HG03571 (cell line): ENCODE measurements around the gene VILL.

ENCODE experiments used
- ATAC-seq: cut with Tn5 transposase; IDR thresholded peaks from one replicate; pipeline ENCODE4 v1.9.1; 2021; ENCODE audit not compliant: unreplicated experiment

Gene VILL

DNA sequence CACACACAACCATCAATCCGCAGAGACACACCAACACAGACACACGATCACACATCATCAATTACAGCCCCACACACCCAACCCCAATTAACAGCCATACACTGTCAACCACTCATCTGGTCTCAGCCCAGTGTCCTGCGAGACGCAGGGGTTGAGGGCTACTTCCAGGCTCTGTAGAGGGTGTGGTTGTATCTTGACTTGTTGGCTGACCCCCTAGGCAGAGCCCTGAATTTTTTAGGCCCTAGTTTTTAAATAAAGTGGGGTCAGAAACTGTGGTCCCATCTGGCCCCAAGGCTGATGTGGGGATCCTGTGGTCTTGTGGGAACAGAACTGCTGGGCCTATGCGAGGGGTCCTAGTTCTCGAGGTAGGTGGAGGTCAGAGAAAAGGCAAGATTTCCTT, 9.2 kb downstream of the VILL start:
- no peak for ATAC-seq

DNA sequence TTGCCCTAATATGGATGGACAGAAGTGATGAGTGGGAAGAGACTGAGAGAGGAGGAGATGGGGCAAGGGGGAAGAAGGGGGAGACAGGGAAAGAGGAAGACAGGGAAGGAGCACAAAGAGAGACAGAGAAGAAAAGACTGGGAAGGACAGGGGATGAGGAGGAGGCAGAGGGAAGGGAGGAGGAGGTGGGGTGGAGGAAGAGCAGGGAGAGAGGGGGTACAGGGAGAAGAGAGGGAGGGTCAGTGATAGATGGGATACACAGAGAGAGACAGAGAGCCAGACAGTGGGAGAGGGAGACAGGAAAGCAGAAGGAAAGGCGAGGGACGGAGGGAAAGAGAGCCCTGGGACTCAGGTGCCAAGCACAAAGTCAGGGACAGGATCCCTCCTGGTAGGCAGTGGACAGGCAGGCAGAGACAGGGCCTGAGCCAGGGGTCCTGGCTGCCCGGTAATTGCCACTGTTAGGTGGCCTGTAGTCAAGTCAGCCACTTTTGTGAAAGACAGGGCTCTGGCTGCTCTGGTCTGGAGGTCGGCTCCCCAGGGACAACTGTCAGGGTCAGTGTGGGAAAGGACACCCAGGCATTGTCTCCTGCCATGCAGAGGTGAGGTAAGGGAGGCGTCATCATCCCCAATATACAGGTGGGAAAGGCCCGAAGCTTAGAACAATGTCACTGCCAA, 9.8 kb downstream of the VILL start:
- no peak for ATAC-seq

DNA sequence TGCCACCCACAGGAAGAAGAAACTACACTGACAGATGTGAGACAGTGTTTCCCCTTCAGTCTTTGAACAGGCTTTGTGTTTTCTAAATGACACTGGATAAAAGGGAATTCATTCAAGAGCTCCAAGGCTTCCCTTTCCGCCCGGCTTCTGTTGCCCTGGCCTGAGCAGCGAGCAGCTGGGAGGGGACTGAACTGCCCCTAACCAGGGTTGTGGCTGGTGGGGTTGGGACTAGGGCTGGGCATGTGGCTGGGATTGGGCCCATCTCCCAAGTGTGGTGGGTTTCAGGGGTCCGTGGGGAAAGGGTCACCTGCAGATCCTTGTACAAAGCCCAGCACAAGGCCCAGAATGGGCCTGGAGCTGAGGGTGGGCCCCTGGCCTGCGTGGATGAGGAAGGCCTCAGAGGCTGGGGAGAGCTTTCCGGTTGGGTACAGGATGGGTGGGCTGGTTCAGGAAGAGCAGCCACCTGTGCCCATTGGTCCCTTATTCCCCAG, 10.4 kb downstream of the VILL start:
- no peak for ATAC-seq

DNA sequence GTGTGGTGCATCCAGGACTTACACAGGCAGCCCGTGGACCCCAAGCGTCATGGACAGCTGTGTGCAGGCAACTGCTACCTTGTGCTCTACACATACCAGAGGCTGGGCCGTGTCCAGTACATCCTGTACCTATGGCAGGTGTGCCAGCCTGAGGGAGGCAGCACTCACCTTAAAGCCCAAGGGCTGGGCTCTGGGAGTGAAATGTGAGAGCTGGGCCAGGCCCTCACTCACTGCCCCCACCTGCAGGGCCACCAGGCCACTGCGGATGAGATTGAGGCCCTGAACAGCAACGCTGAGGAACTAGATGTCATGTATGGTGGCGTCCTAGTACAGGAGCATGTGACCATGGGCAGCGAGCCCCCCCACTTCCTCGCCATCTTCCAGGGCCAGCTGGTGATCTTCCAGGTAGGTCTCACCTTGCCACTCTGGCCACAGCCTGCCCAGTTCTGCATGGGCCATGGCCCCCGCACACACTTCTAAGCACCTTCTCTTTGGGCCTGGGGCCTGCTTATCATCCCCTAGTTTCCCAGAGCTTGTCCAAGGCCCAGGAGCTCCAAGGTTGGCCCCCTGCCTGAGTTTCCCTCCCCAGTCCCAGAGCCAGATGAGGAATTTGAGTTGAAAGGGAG, 11.0 kb downstream of the VILL start:
- no peak for ATAC-seq

DNA sequence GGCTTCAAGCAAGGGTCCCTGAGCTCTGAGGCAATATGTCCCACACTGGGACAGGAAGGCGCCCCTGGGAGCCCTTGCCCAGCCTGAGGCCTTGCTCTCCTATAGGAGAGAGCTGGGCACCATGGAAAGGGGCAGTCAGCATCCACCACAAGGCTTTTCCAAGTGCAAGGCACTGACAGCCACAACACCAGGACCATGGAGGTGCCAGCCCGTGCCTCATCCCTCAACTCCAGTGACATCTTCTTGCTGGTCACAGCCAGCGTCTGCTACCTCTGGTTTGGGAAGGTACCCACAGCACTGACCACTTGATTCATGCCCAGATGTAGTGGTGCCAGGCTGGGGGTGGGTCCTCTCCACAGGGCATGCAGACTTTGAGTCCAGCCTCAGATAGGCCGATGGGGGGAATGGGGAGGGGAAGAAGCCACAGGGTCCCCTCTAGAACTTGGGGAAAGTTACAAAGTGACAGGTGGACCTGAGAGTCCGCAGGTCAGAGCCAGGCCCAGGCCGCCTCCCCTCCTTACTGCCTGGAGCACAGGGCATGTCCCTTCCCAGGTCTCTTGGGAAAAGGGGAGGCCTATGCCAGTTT, 11.8 kb downstream of the VILL start:
- no peak for ATAC-seq

DNA sequence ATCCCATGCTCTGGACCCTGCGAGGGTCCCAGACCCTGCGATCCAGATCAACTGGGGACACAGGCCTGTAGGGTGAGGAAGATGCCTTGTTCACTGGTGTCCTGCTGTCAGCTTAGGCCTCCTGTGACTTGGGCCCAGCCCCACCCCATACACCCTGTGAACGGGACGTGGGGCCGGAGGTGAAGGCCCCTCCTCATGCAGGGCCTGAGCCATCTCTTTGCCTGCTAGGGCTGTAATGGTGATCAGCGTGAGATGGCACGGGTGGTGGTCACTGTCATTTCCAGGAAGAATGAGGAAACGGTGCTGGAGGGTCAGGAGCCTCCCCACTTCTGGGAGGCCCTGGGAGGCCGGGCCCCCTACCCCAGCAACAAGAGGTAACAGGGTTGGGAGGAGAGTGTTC, 12.4 kb downstream of the VILL start:
- ATAC-seq, result no peak

DNA sequence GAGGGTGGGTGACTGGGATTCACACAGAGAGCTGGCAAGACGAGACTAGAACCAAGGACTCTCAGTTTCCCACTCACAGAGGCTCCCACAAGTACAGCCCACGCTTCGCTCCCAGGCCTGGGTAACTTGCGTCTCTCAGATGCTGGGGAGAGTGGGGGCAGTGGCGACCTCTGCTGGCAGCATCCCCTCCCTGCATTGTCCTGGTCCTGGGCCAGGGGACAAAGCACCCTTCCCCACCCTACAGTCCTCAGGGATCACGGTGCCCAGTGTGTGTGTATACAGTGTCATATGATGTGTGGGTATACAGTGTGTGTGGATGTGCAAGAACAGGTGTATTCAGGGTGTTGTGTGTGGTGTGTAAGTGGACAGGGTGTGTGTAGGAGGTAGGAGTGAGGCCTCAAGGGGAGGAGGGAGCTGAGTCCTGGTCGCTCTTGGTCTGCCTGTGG, 12.8 kb downstream of the VILL start:
- ATAC-seq, result no peak

DNA sequence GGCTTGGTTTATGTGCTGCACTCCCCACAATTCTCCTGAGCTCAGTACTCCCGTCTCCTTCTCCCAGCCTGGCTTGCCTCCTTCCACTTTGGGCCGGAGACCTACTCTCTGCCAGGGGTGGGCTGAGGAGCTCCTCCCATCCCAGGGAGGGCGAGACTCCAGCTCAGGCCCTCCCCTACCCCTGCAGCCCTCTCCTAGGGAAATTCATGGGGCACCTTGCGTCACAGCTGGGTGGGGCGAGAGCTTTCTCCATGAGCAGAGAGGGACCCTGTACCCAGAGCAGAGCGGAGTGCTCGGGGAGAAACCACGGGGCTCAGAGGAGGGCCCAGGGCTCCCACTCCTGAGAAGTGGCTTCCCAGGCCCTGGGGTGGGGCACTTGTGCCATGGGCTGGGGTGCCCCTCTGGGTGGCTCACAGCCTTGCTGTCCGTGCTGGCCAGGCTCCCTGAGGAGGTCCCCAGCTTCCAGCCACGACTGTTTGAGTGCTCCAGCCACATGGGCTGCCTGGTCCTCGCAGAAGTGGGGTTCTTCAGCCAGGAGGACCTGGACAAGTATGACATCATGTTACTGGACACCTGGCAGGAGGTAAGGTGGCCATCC, 13.3 kb downstream of the VILL start:
- ATAC-seq, result no peak

DNA sequence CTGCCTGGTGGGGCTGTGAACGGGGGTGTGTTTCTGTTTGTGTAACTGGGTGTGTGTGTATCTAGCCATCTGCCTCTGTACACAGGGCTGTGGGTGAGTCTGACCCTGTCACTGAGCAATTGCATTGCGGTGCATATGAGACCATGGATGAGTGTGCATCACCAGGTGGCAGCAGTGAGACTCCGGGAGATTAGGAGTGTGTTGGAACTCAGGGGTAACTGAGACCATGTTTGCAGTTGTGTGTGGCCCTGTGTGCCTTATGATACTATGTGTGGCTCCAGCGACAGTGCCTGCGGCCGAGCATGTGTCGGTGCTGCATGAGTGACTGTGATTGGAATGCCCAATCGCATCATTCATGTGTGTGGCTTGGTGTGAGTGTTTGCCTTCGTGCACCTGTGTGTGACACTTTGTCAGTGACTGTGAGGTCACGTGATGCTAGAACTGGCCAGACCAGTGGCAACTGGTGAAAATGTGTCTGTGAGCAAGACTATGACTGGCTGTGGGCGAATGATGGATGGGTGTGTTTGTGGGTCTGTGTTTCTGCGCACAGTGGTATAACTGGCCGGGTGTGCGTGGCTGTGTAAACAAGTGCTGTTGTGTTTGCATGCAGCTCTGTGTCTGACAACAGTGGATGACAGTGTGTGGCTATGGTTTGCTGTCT, 14.0 kb downstream of the VILL start:
- ATAC-seq, result peak; percentile 49

DNA sequence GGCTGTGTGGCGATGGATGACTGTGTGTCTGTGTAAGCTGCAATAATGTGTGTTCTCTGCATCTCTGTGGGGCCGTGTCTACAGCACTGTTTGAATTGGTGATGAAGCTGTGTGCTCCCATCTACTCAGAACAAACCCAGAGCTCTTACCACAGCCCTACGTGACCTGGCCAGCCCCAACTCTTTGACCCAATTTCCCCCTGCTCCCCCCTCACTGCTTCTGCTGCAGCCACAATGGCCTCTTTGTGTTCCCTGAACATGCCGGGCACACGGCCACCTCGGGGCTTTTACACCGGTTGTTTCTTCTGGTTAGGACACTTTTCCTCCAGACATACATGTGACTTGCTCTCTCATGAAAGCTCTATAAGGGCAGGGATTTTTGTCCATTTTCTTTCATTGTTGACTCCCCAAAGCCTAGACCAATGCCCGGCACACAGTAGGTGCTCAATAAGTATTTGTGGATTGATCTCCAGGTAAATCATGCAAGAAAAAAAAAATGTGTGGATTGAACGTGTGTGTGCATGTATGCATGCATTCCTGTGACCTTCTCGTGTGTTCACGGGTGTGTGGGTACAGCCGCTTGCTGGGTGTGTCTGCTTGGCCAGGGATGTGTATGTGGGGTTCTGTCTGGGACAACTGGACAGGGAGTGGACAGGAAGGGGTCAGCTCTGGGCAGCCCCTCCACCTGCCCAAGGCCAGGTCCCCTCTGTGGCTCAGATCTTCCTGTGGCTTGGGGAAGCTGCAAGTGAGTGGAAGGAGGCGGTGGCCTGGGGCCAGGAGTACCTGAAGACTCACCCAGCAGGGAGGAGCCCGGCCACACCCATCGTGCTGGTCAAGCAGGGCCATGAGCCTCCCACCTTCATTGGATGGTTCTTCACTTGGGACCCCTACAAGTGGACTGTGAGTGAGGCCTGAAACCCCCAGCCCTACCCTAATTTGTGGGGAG, 14.8 kb downstream of the VILL start:
- ATAC-seq, result no peak

DNA sequence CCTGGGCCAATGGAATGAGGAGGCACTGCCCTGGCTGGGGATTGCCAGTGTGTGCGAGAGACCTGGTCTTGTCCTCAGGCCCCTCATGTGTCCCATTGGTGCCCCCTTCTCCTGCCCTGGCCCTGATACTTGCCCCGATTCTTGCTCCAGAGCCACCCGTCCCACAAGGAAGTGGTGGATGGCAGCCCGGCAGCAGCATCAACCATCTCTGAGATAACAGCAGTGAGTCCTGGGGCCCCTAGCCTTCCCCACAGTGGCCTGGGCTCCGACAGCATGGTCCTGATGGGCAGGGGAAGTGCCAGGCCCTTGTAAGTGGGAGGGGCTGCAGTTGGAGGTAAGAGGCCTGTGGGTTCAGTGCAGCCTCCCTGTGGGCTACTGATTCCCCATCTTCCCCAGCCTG, 15.4 kb downstream of the VILL start:
- ATAC-seq, result no peak

DNA sequence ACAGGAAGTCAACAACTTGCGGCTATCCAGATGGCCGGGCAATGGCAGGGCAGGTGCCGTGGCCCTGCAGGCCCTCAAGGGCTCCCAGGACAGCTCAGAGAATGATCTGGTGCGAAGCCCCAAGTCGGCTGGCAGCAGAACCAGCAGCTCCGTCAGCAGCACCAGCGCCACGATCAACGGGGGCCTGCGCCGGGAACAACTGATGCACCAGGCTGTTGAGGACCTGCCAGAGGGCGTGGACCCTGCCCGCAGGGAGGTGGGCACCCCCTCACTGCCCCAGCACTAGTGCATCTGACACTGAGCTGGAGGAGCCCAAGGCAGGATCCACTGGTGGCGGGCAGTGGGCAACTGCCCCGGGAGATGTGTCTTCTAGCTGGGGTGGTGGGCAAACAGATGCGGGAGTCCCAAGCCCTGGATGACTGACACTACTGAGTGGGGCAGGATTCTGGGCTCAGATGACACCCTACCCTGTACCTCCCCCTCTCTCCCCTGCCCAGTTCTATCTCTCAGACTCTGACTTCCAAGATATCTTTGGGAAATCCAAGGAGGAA, 15.9 kb downstream of the VILL start:
- no peak for ATAC-seq

DNA sequence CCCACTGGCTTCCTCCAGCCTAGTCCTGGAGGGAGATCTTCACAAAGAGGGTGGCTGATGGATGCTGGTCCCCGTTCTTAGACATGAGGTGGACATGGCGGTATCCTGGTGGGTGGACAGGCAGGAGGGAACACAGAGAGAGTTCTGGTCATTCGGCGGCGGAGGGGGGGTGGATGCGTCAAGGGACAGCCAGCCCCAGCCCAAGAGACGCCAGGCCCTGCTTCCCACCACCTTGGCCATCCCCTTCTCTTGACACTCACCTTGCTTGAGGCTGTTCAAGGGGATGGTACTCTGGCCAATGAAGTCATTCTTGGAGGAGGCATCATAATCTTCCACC, 17.1 kb downstream of the VILL start:
- ATAC-seq, result no peak

DNA sequence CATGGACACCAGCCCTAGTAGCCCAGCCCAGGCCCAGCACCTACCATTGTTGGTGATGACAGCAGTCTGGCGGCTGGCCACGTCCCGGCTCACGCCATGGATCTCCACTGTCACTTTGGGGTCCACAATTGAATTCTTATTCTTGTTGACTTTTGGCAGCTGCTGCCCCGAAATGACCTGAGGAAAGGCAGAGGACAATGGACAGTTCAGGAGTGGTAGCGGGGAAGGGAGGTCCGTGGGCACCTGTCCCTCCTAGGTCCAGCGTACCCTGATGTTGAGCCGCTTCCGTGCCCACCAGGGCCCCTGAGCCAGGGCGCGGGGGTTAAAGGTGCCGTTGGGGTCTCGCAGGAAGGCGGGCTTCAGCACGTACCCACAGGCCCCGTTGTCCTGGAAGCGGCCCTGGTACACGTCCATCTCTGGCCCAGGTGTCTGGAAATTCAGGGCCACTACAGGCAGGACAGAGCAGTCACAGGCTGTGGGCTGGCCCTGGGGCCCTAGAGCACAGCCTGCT, 17.7 kb downstream of the VILL start:
- no peak for ATAC-seq

DNA sequence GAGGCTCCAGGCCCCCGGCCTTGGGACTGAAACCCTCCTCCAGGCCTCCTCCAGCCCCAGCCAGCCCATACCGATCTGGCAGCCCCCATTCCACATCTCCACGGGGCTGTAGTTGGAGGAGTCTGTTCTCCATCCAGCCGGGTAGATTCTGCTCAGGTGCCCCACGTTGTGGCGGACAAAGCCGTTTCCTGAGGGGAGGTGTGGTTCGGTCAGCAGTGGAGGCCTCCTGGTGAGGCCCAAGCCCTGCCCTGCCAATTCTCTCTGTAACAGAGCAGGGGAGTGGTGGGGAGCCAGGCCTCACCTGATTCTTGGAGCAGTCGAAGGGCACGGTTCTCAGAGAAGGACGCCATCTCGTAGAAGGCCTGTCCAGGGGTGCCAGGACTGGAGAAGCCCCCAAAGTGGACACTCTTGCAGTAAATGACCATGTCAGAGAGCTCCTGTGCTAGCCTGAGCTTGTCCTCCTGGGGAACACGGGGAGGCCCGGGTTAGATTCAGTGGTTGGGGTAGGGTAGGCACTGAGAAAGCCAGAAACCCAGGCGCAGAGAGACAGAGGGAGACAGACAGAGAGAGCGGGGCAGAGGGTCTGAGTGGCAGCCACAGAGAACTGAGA, 18.5 kb downstream of the VILL start:
- ATAC-seq, result no peak

DNA sequence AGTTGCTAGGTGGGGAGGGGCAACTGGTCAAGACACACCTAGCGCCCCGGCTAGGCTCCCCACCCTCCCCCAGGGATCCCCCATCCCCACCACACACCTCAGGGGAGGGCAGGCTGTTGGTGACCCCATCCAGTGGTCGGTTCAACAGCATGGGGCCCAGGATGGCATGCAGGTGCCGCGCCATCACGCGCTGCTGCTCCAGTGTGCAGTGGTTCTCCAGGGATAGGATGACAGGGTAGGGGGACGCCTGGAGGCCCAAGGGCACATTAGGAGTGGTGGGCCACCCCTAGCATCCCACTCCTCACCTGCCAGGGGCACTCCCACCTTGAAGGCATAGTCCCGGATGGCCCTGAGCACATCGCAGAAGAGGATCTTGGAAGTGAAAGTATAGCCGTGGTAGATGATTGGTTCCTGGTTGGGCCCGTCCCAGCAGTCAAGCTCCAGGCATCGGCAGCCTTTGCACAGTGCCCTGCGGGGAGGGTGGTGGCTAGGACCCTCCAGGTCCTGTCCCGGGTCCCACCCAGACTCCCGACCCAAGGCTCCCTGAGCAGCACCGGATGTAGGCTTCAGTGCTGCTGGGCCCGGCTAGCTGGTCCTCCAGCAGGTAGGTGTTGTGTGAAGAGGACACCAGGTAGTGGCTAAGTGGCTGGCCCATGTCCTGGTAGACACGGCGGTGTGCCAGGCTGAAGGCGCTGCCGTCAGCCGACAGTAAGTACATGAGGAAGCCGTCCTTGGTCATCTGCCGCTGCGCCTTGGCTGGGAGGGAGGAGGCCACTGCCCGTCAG, 19.4 kb downstream of the VILL start:
- no peak for ATAC-seq

DNA sequence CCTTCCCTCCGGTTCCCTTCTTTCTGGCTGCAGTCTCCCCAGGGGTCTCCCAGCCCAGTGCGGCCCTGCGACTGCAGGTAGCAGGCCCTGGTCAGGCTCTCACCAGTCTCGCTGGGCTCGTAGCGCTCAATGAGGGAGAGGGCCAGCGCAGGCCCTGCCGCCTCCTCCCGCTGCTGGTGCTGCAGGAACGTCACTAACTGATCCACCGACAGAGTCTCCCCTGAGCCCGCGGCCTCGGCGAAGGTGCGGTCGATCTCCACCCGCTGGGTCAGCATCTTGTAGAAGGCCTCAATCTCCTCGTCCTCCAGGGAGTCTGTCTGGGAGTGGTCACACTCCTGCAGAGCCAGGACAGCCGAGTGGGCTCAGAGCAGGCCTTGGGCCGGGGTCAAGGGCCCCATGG, 20.5 kb downstream of the VILL start:
- no peak for ATAC-seq

DNA sequence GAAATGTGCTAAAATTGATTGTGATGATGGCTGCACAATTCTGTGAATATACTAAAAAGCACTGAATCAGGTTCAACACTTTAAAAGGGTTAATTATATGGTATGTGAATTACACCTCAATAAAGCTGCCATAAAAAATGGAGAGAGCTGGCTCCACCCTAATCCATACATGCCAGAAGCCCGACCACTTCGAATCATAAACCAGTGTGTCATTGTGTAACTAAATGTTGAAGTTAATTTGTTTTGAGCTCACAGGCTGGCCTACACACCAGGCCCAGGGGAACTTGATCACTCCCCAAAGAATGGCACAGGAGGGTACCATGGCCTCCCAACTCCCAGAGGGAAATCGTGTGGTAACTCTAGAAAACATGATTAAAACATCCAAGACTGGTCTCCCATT, 24.9 kb downstream of the VILL start:
- ATAC-seq, result no peak

DNA sequence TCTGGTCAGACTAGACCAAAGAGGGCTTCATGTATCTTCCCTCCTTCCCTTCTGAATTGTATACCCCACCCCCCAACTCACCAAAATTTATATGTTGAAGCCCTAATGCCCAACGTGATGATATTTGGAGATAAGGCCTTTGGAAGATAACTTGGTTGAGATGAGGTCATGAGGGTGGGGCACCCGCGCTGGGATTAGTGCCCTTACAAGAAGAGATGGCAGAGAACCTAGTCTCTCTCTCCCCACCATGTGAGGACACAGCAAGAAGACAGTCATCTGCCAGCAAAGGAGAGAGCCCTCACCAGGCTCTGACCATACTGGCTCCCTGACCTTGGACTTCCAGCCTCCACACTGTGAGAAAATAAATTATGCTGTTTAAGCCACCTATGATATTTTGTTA, 25.4 kb downstream of the VILL start:
- ATAC-seq, result no peak
